T47D (cell line): ENCODE measurements around the gene PTX4.
"Not testable (repeated sequence)": the region's sequence is repeated elsewhere in the genome, so short reads cannot be mapped to it uniquely, and the experiment has no call there.

Source experiments
- DNase-seq, 2 experiments: peaks; one replicate each; pipeline versions ENCODE4 v3.0.0 to v3.0.0-alpha.2; 2011 to 2012; ENCODE audit warnings: low read depth in 1 of 2, low spot score in 1 of 2
- JUND ChIP-seq: IDR thresholded peaks from 2 replicates; pipeline ENCODE4 v1.6.1; 2012; ENCODE audit warnings: low read depth
- in situ Hi-C: cut with HindIII; loops from 2 replicates; pipeline ENCODE4 v1.10.0; 2016; ENCODE audit warnings: low sequenced_read_pairs, low pct_unique_long_range_greater_than_20kb

Gene PTX4

GRCh38 chr16:1493746-1494094 lies 5.0 kb upstream of the PTX4 start:
- TF ChIP-seq JUND: no peak
- peak; percentile 28 to 30 for DNase-seq
- in situ Hi-C loops: no loop called here

- no peak for TF ChIP-seq JUND
- peak; percentile 80 to 88 for DNase-seq
- in situ Hi-C loops: no loop called here
These were observed 4.4 kb upstream of the PTX4 start, which contains the start of gene TELO2 for GRCh38 chr16:1492923-1493745. Gene TELO2 (plus strand): TSS chr16:1493360. CDS start chr16:1494282, 922 bp downstream.

- DNase-seq: peak in 1 of 2 experiments; percentile 15
- no peak for TF ChIP-seq JUND
- in situ Hi-C loops: no loop called here
These were observed 3.6 kb upstream of the PTX4 start for GRCh38 chr16:1492082-1492922.

- in situ Hi-C loops: no loop called here
- TF ChIP-seq JUND: no peak
- DNase-seq: peak in 1 of 2 experiments; percentile 24
These were observed 2.6 kb upstream of the PTX4 start for GRCh38 chr16:1491327-1491726.

- TF ChIP-seq JUND: no peak
- in situ Hi-C loops: no loop called here
- no peak for DNase-seq
These were observed 333 bp upstream of the PTX4 start for GRCh38 chr16:1489077-1489476.

GRCh38 chr16:1488054-1488601 lies 616 bp downstream of the PTX4 start:
- in situ Hi-C loops: no loop called here
- TF ChIP-seq JUND: no peak
- DNase-seq: no peak

- DNase-seq: no peak
- TF ChIP-seq JUND: no peak
- in situ Hi-C loops: no loop called here
These were observed 1.2 kb downstream of the PTX4 start for GRCh38 chr16:1487395-1488053.

GRCh38 chr16:1486551-1487390 lies 2.0 kb downstream of the PTX4 start:
- TF ChIP-seq JUND: no peak
- no peak for DNase-seq
- in situ Hi-C loops: no loop called here

- no peak for DNase-seq
- in situ Hi-C loops: no loop called here
- TF ChIP-seq JUND: no peak
These were observed 2.8 kb downstream of the PTX4 start for GRCh38 chr16:1485847-1486496.

GRCh38 chr16:1481906-1482835 lies 6.6 kb downstream of the PTX4 start:
- in situ Hi-C loops: no loop called here
- DNase-seq: no peak
- no peak for TF ChIP-seq JUND

GRCh38 chr16:1478937-1479336 lies 9.8 kb downstream of the PTX4 start:
- in situ Hi-C loops, DNase-seq: not testable (repeated sequence)
